Measurements from ENCODE around the gene TMEM119. TPM values are rescaled to one million over a fixed set of nuclear protein-coding genes. Genes with fewer than 3 reads are reported as not detected.
"Not testable (repeated sequence)": the region's sequence is repeated elsewhere in the genome, so short reads cannot be mapped to it uniquely, and the experiment has no call there.

Gene TMEM119
- total RNA-seq, 2 donors from 2014 or later = 7.2 to 8.8 TPM

DNA sequence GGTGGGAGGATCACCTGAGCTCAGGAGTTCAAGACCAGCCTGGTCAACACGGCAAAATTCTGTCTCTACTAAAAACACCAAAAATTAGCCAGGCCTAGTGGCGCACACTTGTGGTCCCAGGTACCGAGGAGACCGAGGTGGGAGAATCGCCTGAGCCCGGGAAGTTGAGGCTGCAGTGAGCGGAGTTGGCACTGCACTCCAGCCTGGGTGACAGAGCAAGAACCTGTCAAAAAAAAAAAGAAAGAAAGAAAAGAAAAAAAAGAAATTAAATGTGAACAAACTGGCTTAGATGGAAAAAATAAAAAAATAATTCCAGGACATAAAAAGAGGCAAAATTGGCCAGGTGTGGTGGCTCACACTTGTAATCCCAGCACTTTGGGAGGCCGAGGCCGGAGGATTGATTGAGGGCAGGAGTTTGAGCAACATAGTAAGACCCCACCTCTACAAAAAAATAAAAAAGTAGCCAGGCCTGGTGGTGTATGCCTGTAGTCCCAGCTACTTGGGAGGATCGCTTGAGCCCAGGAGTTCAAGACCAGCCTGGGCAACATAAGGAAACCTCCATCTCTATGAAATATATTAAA is 3.5 kb downstream of the TMEM119 start:
- H3K27me3 ChIP-seq = no peaks in the 10 kb centered on the region
- intact Hi-C loops (cut with DNase I) = no loop called here

DNA sequence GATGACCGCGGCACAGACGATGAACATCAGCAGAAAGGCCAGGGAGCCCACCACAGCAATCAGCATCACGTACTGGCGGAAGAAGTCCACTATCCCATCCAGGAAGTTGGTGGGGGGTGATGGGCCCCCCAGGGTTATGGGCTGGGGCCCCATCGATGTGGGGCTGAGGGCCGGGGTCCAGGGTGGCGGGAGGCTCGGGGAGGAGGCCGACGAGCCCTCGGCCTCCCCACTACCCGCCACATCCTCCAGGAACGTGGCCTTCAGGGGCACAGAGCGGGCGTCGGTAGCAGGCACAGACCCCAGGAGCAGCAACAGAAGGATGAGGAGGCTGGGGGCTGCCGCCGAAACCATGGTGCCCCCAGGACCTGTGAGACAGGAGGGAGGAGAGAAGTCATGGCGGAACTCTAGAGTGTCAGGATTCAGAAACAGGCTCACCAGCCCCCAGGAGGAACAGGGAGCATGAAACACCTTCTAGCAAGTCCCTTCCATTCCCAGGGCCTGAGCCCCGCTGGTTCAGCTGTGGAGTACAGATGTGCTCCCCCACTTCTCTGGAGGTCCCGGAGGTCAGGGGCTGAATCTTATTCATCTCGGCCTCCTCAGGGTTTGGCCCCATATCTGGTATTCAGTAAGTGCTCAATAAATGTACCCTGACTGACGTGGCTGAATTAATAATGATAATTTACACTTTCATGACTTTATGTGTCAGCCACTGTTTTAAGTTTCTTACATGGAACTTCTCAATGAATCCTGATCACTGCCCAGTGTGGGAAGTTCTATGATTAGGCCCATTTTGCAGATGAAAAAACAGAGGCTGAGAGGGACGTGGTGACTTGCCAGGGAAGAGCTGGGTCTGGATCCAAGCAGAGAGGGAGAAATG is 5.6 kb downstream of the TMEM119 start:
- no peaks in the 10 kb centered on the region for H3K9me3 ChIP-seq
- H3K27me3 ChIP-seq = no peaks in the 10 kb centered on the region
- intact Hi-C loops (cut with DNase I) = no loop called here
- TF ChIP-seq, protein P1, sequence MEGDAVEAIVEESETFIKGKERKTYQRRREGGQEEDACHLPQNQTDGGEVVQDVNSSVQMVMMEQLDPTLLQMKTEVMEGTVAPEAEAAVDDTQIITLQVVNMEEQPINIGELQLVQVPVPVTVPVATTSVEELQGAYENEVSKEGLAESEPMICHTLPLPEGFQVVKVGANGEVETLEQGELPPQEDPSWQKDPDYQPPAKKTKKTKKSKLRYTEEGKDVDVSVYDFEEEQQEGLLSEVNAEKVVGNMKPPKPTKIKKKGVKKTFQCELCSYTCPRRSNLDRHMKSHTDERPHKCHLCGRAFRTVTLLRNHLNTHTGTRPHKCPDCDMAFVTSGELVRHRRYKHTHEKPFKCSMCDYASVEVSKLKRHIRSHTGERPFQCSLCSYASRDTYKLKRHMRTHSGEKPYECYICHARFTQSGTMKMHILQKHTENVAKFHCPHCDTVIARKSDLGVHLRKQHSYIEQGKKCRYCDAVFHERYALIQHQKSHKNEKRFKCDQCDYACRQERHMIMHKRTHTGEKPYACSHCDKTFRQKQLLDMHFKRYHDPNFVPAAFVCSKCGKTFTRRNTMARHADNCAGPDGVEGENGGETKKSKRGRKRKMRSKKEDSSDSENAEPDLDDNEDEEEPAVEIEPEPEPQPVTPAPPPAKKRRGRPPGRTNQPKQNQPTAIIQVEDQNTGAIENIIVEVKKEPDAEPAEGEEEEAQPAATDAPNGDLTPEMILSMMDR (IDR thresholded peaks at IDR 0.05) = no peak
- no peak overlapping the region for H3K9ac ChIP-seq (ENCODE audit: low read depth in 2 of 2, low read length in 2 of 2)
- no peaks in the 10 kb centered on the region for H3K4me1 ChIP-seq
- DNase-seq = no peak
- no peak overlapping the region for H3K27ac ChIP-seq
- H3K4me3 ChIP-seq = no peak overlapping the region
- no peaks in the 10 kb centered on the region for H3K36me3 ChIP-seq

More for the DNA sequence above, 3.5 kb downstream of the TMEM119 start:
- no peaks in the 10 kb centered on the region for H3K9me3 ChIP-seq
- H3K9ac ChIP-seq (ENCODE audit: low read depth in 2 of 2, low read length in 2 of 2) = no peak overlapping the region
- no peak overlapping the region for H3K27ac ChIP-seq
- TF ChIP-seq, protein P1 (IDR thresholded peaks at IDR 0.05) = no peak
- H3K4me1 ChIP-seq = no peaks in the 10 kb centered on the region
- no peak overlapping the region for H3K4me3 ChIP-seq
- no peak for DNase-seq
- H3K36me3 ChIP-seq = no peaks in the 10 kb centered on the region

DNA sequence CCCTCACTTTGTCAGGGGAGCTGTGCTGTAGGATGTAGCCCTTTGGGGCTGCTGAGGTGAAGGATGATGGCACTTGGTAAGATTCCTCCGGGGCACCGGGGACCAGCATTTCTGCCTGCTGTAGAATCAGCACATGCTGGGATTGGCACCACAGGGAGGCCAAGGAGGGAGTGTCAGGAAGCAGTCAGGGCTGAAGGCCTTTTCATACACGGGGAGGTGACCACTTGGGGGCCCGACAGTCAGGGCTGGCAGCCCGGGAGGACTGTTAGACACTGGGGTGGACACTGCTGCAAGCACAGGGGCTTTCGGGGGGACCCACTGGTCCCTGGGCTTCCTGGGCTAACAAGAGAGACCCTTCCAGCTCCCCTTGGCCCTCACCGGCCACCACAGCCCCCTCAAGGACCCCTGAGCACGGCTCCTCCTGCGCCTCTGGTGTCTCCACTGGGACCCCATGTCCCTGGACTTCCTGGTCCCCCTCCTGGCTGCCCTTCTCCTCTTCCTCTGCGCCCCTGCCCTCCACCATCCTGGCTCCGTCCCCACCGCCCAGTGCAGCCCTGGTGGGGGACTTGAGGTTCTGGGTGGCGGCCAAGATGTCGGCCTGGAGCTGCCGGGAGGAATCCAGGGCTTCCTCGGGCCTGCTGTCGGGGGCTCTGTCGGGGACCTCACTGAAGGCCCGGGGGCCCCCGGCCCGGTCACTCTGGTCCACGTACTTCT is 6.5 kb downstream of the TMEM119 start:
- no peak for DNase-seq
- Histone ChIP-seq H3K4me1 (no peaks in the 10 kb centered on the region), H3K9ac (ENCODE audit: low read depth in 2 of 2, low read length in 2 of 2) (no peak overlapping the region), H3K9me3 (no peaks in the 10 kb centered on the region), H3K27ac (no peak overlapping the region), H3K4me3 (no peak overlapping the region), H3K36me3 (no peaks in the 10 kb centered on the region), H3K27me3 (no peaks in the 10 kb centered on the region)
- TF ChIP-seq, protein P1 (IDR thresholded peaks at IDR 0.05) = no peak
- intact Hi-C loops (cut with DNase I) = no loop called here

DNA sequence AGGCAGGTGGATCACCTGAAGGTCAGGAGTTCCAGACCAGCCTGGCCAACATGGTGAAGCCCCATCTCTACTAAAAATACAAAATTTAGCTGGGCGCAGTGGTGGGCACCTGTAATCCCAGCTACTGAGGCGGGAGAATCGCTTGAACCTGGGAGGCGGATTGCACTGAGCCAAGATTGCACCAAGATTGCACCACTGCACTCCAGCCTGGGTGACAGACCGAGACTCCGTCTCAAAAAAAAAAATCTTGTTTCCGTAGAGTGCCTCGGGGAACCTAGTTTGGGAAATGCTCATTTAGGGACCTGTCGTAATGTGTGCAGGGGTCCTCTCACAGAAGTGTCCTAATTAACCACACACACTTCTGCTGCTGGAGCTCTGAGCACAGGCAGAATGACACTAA is 7.4 kb downstream of the TMEM119 start:
- H3K4me3 ChIP-seq; H3K36me3 ChIP-seq; H3K9ac ChIP-seq (ENCODE audit: low read depth in 2 of 2, low read length in 2 of 2); DNase-seq; intact Hi-C loops (cut with DNase I); H3K27ac ChIP-seq; H3K27me3 ChIP-seq; H3K9me3 ChIP-seq; H3K4me1 ChIP-seq: not testable (repeated sequence)

DNA sequence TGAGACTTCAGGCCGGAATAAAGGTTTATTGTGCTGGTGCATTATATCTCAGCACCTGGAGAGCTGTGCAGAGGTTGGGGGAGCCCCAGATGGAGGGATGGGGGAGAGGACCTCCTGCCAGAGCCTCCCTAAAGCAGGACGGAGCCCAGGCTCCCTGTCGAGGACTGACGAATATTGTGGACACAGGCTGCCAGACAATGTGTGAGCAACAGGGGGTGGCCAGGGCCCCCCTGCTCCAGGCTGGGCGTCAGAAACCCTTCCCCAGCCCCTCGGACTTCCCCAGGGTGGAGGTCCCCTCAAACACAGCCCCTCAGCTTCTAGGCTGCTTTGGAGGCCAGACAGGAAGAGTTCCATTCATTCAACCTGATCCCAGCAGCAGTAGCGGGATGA is 8.0 kb downstream of the TMEM119 start:
- TF ChIP-seq, protein P1 (IDR thresholded peaks at IDR 0.05) = no peak

More for the DNA sequence above, 8.0 kb downstream of the TMEM119 start:
- intact Hi-C loops (cut with DNase I) = no loop called here
- Histone ChIP-seq H3K4me1 (no peaks in the 10 kb centered on the region), H3K27ac (no peak overlapping the region), H3K9ac (ENCODE audit: low read depth in 2 of 2, low read length in 2 of 2) (no peak overlapping the region), H3K27me3 (no peaks in the 10 kb centered on the region), H3K36me3 (no peaks in the 10 kb centered on the region), H3K4me3 (no peak overlapping the region), H3K9me3 (no peaks in the 10 kb centered on the region)
- no peak for DNase-seq
